Measurements from ENCODE around the gene IL4R.
A peak's percentile ranks its signal among the peaks of the same experiment; 100 is the strongest.
"Not testable (repeated sequence)": the region's sequence is repeated elsewhere in the genome, so short reads cannot be mapped to it uniquely, and the experiment has no call there.

The IL4R gene

DNA sequence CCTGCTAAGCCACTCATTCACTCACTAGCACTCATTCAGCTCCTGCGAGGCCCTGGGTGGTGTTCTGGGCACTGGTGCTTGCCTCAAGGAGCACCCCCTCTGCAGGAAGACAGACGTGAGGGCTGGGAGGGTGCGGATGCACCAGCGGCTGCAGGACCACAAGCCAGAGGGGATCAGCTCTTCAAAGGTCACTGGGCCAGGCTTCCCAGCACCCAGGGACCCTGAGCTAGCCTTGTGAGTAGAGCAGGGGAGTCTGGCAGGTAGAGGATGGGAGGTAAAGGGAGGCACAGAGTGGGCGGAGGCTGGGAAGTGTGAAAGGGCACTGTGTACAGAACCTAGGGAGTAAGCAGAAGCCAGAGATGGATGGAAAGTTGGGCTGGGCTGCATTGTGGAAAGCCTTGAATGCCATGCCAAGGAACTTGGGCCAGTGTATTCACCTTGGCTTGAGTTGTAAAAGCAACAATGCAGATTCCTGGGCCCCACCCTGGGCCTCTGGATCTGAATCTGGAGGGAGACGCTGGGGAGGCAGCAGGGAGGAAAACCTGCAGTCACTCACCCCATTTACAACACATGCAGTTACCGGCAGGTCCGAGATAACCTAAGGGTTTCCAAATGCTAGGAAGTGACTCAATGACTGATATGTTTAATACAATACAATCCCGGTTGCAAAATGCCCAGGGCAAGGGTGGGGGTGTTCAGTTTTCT lies 1.7 kb downstream of the IL4R start:
- DNase-seq (ENCODE audit: low spot score), result peak; percentile 59

DNA sequence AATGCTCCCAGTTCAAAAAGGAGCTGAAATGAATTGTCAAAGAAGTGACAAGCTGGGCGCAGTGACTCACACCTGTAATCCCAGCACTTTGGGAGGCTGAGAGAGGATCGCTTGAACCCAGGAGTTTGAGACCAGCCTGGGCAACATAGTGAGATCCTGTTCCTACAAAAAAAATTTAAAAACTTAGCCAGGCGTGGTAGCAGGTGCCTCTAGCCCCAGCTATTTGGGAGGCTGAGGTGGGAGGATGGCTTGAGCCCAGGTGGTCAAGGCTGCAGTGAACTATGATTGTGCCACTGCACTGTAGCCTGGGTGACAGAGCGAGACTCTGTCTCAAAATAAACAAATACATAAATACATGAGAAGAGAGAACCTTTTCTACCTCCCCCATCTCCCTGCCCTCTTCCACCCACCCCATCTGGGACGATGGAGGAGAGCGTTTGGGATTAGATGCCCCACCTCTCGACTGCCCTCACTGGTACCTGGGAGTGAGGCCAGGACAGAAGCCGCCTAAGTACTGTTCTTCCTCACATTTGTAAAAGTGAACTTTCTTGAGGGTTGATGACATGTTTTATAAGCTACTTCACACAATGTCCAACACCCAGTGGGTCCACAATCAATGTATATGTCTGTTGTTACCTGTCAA lies 2.4 kb downstream of the IL4R start:
- DNase-seq (ENCODE audit: low spot score), result no peak

DNA sequence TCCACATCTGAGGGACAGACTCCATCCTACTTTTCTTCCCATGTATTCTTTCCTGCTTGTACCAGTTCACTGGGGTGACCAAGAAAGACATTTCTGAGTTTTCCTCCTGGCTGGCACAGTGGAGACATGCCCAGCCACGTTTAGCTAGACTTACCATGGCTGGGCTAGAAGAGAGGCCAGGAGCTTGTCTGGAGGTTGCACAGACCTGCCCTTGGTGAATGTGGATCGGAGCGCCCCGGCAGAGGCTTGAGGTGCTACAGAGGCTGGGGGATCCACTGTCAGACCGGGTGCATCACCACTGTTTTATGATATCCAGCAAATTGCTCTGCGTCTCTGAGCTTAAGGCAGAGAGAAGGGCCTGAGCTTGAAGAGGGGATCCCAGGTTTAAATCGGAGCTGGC lies 3.5 kb downstream of the IL4R start:
- DNase-seq (ENCODE audit: low spot score), result no peak

DNA sequence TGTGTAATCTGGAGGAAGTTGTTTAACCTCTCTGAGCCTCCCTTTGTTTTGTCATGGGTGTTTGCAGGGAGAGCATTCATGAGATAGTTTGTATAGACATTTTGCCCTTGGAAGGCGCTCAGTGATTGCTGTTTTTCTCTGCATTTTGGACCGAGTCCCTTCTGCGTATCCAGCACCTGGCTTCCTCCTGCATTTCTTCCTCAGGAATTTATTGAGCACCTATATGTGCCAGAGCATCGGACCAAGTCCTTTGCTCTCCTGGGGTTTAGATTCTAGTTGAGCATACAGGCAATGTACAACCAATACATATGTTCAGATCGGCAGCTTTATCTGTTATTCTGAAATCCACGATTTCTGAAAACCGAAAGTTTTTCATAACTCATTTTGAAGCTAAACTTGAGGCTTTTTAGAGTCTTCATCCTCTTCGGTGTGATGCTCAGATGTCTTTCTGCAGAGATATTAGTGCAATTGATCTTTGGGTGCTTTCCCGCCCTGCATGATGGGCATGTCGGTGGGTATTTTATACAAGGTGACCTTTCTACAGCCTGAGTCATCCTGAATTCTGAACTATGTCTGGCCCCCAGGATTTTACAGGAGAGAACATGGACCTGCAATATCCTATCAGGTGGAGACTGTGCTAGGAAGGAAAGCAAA lies 4.1 kb downstream of the IL4R start:
- DNase-seq (ENCODE audit: low spot score), result no peak

DNA sequence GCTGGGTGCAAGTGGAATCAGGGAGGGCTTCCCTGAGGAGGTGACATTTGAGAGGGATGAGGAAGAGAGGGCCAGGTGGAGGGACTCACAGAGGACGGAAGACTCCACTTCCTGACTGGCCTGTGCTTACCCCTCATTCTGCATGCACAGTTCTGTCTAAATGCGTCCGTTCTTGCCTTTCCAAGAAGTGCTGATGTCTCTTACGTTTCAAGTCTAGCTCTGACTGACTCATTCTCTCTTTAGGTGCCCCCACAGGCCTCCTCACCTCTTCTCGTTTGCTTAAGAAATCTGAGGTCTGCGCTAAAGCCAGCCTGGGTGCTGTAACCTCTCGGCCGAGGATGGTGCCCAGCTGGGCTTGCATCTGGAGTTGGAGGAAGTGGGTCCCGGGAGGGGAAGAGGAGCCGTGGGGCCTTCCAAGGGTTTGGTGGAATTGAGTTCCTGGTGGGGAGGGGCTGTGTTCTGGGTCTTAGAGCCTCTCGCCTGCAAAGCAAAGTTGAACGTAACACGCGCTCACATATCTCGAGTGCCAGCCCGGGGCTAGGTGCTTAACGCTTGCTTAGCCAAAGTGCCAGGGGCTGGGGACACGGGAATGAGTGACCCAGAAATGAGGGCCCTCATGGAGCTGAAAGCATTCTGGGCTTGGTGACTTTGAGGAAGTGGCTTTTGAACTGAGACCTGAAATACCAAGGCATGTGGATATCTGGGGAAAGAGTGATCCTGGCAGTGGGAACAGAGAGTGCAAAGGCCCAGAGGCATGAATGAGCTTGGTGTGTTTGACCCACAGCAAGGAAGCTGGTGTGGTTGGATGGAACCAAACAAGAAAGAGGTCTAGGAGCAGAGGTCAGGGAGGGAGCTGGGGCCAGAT lies 4.8 kb downstream of the IL4R start:
- no peak for DNase-seq (ENCODE audit: low spot score)

DNA sequence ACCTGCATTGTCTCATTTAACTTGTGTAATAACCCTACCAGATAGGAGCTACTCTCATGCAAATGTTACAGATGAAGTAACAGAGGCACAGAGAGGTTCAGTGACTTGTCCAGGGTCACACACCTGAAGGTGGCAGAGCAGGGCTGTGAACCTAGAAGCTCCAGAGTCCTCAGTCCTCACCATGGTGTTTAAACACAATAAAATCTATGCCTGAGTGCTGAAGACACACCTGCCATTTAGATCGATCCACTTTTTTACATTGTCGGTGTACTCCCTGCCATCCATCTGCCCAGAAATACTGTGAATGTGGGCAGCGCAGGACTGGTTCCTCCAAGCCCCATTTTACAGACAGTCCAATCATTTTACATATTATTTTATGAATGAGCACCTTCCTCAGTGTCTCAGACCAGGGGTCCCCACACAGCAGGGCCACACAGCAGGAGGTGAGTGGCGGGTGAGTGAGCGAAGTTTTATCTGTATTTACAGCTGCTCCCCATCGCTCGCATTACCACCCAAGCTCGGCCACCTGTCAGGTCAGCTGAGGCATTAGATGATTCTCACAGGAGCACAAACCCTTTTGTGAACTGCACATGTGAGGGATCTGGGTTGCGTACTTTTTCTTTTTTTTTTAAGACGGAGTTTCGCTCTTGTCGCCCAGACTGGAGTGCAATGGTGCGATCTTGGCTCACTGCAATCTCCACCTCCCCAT lies 5.6 kb downstream of the IL4R start:
- no peak for DNase-seq (ENCODE audit: low spot score)

DNA sequence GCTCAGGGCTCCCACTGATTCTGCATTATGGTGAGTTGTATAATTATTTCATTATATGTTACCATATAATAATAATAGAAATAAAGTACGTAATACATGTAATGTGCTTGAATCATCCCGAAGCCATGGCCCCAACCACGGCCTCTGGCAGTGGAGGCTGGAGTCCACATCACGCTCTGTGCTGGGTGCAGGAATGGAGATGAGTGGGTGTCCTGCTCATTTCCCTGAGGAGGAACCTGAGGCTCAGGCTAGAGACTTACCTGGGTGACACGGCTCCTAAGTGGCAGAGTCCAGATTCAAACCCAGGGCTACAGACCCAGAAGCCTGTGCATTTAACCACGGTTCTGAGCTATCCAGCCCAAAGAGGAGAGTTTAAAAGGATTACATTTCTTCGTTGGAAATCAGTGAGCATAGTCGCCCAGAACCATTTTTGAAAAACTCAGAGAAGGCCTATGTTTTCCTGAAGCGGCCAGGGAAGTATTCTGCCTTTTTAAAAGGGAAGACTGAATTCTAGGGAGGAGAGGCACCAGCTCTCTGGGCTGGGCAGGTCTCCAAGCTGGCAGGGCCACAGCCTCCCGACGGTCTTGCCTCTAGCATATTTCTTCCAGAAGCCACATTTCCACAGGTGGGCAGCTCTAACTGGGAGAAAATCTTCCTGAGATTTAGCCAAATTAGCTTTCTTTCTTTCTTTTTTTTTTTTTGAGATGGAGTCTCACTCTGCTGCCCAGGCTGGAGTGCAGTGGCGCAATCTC lies 6.7 kb downstream of the IL4R start:
- DNase-seq (ENCODE audit: low spot score), result no peak

DNA sequence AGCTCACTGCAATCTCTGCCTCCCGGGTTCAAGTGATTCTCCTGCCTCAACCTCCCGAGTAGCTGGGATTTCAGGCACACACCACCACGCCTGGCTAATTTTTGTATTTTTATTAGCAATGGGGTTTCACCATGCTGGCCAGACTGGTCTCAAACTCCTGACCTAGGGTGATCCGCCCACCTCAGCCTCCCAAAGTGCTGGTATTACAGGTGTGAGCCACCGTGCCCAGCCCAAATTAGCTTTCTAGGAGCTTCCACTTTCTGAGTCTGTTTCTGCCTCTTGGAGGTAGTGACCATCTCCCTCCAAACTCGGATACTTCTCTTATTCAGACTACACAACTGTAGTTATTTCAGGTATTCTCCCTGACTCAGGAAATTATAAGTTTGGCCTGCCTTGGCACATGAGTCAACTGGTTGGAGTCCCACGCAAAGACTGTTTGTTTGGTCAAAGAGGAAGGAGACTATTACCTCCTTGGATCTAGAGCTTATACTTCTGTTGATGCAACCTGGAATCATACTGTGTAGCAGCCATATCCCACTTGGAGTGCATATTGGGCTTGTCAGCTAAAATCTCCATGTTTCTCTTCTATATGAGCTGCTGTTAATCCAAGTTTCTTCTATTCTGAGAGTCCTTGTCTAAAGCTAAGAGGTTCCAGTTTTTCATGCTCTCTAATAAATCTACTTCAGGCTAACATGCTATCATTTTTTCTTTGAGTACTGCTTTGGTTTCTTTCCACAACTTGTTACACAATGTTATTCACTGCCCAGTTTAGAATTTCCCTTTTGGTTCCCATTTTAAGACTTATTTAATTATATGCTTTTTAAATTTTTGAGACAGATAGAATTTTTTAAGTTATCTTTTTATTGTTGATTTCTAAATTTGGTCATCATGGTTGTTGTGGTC lies 7.5 kb downstream of the IL4R start:
- no peak for DNase-seq (ENCODE audit: low spot score)

DNA sequence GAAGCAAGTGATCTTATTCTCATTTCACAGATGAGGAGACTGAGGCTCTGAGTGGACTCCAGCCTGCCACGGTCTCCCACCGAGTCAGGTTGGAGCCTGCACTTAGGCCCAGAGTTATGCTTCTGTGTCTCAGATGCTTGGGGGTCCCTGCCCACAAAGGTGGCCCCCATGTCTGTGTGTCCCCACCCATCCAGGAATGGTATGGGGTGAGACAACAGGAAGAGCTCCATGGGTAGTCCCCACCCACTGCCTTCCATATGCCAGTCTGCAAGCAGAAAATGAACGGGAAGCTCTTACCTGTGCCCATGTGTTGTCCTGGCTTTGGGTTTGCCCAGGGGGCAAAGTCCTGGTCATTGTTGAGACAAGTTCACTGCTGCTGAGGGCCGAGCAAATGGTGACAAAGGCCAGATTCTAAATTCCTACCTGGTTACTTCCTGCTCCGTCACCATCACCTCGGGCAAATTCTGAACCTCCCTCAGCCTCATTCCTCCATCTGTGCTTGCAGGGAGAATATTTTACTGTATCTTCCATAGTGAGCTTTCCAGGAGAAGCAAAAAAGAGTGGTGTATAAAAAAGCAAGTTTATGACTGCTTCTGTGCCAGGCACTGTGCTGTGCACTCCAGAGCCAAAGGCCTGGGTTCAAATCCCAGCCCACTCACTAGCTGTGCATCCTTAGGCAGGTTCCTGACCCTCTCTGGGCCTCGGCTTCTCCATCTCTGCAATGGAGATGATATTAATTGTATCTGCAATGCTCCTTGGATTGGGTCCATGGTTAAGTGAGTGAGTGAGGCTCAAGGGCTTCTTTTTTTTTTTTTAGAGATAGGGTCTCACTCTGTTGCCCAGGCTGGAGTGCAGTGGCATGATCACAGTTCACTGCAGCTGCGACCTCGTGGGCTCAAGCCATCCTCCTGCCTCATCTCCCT lies 9.3 kb downstream of the IL4R start:
- DNase-seq (ENCODE audit: low spot score), result no peak

DNA sequence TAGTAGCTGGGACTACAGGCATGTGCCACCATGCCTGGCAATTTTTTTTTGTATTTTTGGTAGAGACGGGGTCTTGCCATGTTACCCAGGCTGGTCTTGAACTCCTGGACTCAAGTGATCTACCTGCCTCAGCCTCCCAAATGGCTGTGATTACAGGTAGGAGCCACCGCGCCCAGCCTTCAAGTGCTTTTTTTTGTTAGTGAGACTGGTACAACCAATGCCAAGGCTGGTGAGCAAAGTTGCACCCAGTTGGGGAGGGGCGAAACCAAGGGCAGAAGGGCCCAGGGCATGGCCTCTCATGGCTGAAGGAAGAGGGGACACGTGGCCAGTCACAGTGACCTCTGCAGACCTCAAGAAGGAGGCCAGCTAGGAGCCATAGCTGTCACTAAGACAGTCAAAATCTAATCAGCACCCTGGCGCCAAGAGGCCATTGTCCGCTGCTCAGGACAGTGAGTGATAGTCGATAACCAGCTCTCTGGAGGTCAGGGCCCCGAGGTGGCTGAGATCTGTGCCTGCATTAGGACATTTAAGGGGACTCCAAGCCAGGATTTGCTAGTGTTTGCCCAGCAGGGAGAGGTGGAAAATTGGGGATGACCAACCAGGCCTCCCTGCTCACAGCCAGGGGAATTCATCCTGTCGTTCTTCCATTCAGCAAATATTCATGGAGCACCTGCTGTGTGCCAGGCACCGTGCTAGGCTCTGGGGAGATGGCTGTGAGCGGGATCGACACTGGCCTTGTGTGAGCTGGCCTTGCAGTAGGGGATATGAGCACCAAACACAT lies 10.2 kb downstream of the IL4R start:
- DNase-seq (ENCODE audit: low spot score), result no peak

DNA sequence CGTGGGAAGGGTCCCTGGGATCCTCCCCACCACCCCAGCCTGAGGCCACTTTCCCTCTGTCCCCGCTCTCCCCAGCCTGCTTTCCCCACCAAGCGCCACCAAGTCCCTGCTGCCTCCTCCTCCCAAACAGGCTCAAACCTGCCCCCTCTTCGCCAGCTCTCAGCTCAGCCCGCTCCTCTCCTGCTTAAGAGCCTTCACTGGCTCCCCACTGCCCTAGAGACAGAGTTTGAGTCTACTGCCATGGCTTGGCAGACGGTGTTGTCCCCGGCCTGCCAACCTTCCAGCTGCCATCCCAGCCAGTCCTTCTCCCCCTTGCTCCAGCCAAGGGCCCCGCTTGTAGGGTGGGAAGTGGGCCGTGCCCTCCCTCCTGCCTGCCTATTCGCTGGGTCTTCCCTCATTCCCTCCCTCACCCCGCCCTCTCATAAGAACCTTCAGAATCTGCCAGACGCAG lies 11.1 kb downstream of the IL4R start:
- DNase-seq (ENCODE audit: low spot score), result no peak

DNA sequence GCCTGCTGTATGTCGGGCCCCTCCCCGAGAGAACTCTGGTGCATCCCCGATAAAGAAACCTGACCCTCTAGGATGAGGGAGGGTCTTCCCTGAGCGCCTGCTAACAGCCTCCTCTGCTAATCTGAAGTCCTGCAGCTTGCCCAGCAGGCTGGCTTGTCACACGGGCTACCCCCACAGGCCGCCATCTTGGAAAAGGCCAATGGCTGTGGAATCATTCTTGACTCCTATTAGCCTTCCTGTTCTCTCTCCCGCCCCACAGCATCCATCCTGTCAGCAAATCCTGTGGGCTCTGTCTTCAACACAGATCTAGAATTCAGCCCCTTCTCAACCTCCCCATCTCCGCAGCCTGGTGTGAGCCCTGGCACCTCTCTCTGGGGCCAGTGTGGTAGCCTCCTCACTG lies 12.0 kb downstream of the IL4R start:
- no peak for DNase-seq (ENCODE audit: low spot score)

DNA sequence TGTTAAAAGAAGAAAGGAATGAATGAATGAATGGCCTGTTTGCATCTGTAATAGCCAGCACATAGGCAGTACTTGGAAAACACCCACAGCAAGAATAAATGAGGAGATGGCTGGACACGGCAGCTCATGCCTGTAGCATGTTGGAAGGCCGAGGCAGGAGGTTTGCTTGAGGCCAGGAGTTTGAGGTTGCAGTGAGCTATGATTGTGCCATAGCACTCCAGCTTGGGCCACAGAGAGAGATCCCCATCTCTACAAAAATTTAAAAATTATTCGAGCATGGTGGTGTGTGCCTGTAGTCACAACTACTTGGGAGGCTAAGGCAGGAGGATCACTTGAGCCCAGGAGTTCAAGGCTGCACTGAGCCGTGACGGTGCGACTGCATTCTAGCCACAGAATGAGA lies 12.5 kb downstream of the IL4R start:
- no peak for DNase-seq (ENCODE audit: low spot score)

DNA sequence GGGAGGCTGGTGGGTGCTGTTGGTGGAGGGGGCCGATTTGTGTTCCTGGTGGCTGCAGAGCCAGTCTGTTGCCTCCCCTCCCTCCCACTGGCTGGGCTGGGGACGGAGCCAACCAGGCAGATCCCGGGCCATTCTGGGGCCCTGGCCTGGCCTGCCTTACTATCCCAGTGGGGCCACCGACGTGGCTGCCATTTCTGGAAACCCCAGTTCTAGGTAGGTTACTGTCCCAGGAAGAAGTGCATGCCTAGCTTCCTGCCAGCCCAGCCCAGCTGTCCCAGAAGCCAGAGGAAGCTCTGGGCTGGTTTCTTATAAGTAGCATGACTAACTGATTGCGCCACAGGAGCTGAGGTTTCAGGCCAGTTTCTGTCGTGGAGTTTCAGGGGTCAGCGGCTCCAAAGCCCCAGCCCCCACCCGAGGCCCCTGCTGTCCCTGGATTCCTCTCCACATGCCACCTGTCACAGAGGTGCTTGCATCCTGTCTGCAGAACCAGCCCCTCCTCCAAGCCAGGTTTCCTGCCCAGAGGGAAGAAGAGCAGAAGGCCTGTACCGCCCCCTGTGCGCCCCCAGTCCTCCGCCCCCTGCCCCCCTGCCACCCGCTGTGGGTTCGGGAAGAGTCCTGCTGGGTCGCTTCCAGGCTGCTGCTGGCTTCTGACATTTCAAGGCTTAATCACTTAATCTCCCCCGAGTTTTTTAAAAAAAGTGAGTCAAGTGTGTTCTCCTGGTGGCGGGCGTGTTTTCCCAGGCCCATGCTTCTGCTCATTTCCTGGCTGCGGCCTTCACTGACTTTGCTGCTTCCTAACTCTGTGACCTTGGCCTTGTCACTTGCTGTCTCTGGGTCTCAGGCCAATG lies 13.2 kb downstream of the IL4R start:
- no peak for DNase-seq (ENCODE audit: low spot score)

DNA sequence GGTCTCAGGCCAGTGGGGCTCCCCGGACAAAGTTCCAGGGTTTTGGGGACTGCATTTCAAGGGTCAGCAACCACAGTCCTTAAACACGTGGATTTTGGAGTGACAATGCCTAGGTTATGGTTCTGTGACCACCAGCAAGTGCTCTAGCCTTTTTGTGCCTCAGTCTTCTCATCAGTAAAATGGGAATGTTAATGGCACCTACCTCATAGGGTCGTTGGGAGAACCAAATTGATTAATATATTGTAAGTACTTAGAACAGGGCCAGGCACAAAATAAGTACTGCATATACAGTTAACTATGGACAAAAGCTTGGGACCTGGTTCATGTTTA lies 13.8 kb downstream of the IL4R start:
- no peak for DNase-seq (ENCODE audit: low spot score)

DNA sequence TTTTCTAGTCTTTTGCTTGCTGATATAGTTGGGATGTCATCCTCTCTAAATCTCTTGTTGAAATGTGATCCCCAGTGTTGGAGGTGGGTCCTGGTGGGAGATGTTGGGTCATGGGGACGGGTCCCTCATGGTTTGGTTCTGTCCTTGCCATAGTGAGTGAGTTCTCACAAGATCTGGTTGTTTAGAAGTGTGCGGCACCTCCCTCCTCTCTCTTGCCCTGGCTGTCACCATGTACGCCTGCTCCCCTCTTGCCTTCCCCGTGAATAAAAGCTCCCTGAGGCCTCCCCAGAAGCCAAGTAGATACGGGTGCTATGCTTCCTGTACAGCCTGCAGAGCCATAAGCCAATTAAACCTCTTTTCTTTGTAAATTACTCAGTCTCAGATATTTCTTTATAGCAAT lies 15.2 kb downstream of the IL4R start:
- no peak for DNase-seq (ENCODE audit: low spot score)

DNA sequence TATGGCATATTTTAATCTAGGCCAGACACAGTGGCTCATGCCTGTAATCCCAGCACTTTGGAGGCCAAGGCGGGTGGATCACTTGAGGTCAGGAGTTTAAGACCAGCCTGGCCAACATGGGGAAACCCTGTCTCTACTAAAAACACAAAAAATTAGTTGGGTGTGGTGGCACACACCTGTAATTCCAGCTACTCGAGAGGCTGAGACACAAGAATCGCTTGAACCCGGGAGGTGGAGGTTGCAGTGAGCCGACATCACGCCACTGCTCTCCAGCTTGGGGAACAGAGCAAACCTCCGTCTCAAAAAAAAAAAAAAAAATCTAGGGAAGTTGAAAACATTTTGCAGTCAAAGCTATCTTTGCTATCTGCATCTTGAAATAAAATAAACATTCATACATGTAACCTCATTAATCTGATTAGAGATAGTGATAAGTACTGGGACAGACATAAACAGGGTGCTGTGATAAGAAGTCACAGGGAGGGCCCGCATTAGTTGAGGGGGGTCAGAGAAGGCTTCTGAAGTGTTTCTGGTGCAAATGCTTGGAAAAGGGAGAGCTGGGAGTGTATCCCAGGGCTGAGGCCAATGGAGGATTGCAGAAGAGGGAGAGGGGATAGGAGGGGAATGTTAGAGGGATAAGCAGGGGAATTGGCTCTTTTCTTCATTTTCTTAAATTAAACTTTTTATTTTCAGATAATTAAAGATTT lies 15.8 kb downstream of the IL4R start:
- DNase-seq (ENCODE audit: low spot score), result not testable (repeated sequence)

Data from RKO (cell line).